Measurements from ENCODE around the gene FBXW4.

FBXW4 gene

GRCh38 chr10:101570428-101571270 lies 124.3 kb downstream of the FBXW4 start:
- ChIA-PET CTCF (interaction anchor here (0.7 to 2.1 kb wide), 19 partner anchors 14 to 413 kb away, joined by 3 to 14 read pairs (median 3); no protein-coding TSS in a partner anchor), POLR2A (interaction anchor here (1.5 kb wide), 1 partner anchor 357 kb away, joined by 6 read pairs; no protein-coding TSS in a partner anchor)
- no peak for DNase-seq (ENCODE audit: extremely low spot score)
- no peak for TF ChIP-seq BHLHE40 (IDR thresholded peaks at IDR 0.05; ENCODE audit: borderline replicate concordance)
- no peak for TF ChIP-seq FOXA1 (IDR thresholded peaks at IDR 0.05)
- no peak for TF ChIP-seq L3MBTL2 (conservative IDR thresholded peaks at IDR 0.05)
- no peak for TF ChIP-seq ZNF384 (IDR thresholded peaks at IDR 0.05)
- no peak for TF ChIP-seq ARNT (IDR thresholded peaks at IDR 0.05)
- TF ChIP-seq TARDBP (IDR thresholded peaks at IDR 0.05): no peak
- TF ChIP-seq CTBP1 (IDR thresholded peaks at IDR 0.05; ENCODE audit: borderline replicate concordance): no peak
- no peak for TF ChIP-seq SUZ12 (IDR thresholded peaks at IDR 0.05)
- TF ChIP-seq, protein P1, sequence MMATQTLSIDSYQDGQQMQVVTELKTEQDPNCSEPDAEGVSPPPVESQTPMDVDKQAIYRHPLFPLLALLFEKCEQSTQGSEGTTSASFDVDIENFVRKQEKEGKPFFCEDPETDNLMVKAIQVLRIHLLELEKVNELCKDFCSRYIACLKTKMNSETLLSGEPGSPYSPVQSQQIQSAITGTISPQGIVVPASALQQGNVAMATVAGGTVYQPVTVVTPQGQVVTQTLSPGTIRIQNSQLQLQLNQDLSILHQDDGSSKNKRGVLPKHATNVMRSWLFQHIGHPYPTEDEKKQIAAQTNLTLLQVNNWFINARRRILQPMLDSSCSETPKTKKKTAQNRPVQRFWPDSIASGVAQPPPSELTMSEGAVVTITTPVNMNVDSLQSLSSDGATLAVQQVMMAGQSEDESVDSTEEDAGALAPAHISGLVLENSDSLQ (IDR thresholded peaks at IDR 0.05): no peak
- TF ChIP-seq FOXM1 (IDR thresholded peaks at IDR 0.05; ENCODE audit: borderline replicate concordance): no peak
- no peak for TF ChIP-seq SP1 (IDR thresholded peaks at IDR 0.05)
- TF ChIP-seq FOXK2 (IDR thresholded peaks at IDR 0.05): no peak
- no peak for TF ChIP-seq NFRKB (IDR thresholded peaks at IDR 0.05)
- no peak for TF ChIP-seq ELF4 (IDR thresholded peaks at IDR 0.05)
- TF ChIP-seq HDGF (IDR thresholded peaks at IDR 0.05; ENCODE audit: borderline replicate concordance): no peak

GRCh38 chr10:101569622-101570427 lies 125.1 kb downstream of the FBXW4 start:
- POLR2A ChIA-PET: no interaction called here
- TF ChIP-seq L3MBTL2 (conservative IDR thresholded peaks at IDR 0.05): peak; percentile 40; the same call in 1 of the 2 replicates
- no peak for TF ChIP-seq TARDBP (IDR thresholded peaks at IDR 0.05)
- CTCF ChIA-PET: interaction anchor here (0.6 to 2.1 kb wide), 25 partner anchors 9 to 413 kb away, joined by 3 to 14 read pairs (median 3); no protein-coding TSS in a partner anchor
- peak; percentile 92 for DNase-seq (ENCODE audit: extremely low spot score)

- no peak for DNase-seq (ENCODE audit: extremely low spot score)
- ChIA-PET CTCF (interaction anchor here (0.6 to 1.9 kb wide), 20 partner anchors 9 to 412 kb away, joined by 3 to 10 read pairs (median 3); no protein-coding TSS in a partner anchor), POLR2A (no interaction called here)
- no peak for TF ChIP-seq ARNT (IDR thresholded peaks at IDR 0.05)
- TF ChIP-seq, protein P1 (IDR thresholded peaks at IDR 0.05): peak; percentile 83
Observed at GRCh38 chr10:101569323-101569621, 125.7 kb downstream of the FBXW4 start.

DNA sequence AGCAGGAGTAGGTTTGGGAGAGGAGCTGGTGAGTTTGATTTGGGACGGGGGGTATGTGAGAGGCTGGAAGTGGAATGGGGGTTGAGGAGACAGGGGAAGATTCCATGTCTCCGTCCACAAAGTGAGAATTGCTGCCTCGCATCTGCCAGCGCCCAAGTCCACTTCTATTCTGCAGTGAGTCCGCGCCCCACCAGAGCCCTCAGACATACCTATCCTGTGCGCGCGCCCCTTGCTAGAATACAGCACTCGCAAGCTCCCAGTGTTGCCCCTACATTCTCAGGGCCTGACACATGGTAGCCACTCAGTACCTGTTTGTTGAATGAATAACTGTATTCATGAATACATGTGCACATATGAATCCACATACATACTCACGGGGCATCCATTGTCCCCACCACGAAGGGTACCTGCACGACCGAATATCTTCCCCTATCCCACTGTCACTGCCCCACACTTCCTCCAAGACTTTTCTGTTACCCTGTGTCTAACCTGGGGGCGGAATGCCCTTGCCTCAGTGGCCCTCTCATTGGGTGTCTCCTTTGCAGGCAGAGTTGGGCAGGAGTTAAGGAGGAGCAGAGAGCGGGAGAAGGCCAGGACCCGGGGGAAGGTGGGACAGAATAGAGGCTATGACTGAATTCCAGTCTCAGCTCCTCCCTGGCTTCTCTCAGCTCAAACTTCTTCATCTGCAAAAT lies 126.8 kb downstream of the FBXW4 start:
- DNase-seq (ENCODE audit: extremely low spot score): no peak
- ChIA-PET POLR2A (no interaction called here), CTCF (interaction anchor here (1.3 kb wide), 1 partner anchor 354 kb away, joined by 7 read pairs; no protein-coding TSS in a partner anchor)
- TF ChIP-seq NFRKB (IDR thresholded peaks at IDR 0.05) (no peak), FOXK2 (IDR thresholded peaks at IDR 0.05) (no peak), FOXA1 (IDR thresholded peaks at IDR 0.05) (no peak), SUZ12 (IDR thresholded peaks at IDR 0.05) (no peak), SP1 (IDR thresholded peaks at IDR 0.05) (no peak), ELF4 (IDR thresholded peaks at IDR 0.05) (no peak), ARNT (IDR thresholded peaks at IDR 0.05) (no peak), CTBP1 (IDR thresholded peaks at IDR 0.05; ENCODE audit: borderline replicate concordance) (no peak), TARDBP (IDR thresholded peaks at IDR 0.05) (no peak), FOXM1 (IDR thresholded peaks at IDR 0.05; ENCODE audit: borderline replicate concordance) (no peak), BHLHE40 (IDR thresholded peaks at IDR 0.05; ENCODE audit: borderline replicate concordance) (no peak), LEF1 (IDR thresholded peaks at IDR 0.05; ENCODE audit: borderline replicate concordance) (no peak), HDGF (IDR thresholded peaks at IDR 0.05; ENCODE audit: borderline replicate concordance) (no peak), L3MBTL2 (conservative IDR thresholded peaks at IDR 0.05) (no peak), ZNF384 (IDR thresholded peaks at IDR 0.05) (no peak)
- TF ChIP-seq, protein P1 (IDR thresholded peaks at IDR 0.05): no peak

DNA sequence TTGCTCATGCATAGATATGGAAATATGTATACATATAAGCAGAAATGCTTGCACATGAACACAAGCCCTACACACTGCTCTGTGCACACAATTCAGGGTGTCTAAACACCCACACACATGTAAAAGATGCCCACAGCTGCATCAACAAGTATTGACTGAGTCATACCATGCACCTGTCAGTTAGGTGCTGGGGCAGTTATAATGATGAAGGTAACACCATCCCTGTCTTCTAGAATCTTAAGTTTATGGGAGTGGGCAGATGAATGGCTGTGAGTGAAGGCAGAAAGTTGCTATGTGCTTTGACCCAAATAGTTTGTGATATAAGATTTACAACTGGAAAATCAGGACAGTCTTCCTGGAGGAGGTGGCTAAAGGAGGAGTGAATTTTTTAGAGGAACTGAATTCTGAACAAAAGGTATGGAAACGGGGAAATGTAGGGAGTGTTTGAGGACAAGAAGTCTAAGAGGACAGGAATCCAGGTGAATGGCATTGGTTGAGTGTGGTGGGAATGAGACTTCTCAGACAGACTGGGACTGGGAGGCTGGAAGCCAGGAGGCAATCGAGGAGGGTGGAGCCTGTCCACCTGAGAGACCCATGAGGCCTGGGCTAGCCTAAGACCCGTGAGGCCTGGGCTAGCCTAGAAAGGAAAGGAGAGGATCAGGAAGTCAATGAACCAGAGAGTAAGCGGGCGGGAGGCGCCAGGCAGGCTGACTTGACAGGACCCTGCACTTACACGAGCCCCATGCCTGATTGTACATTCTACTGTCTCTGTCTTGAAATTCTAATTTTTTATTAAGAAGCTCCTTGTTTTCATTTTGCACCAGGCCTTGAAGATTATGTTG lies 127.6 kb downstream of the FBXW4 start:
- TF ChIP-seq CTBP1 (IDR thresholded peaks at IDR 0.05; ENCODE audit: borderline replicate concordance): no peak
- no peak for TF ChIP-seq SP1 (IDR thresholded peaks at IDR 0.05)
- TF ChIP-seq ELF4 (IDR thresholded peaks at IDR 0.05): no peak
- no peak for TF ChIP-seq BHLHE40 (IDR thresholded peaks at IDR 0.05; ENCODE audit: borderline replicate concordance)
- no peak for TF ChIP-seq ZNF384 (IDR thresholded peaks at IDR 0.05)
- TF ChIP-seq FOXK2 (IDR thresholded peaks at IDR 0.05): no peak
- no peak for TF ChIP-seq NFRKB (IDR thresholded peaks at IDR 0.05)
- TF ChIP-seq TARDBP (IDR thresholded peaks at IDR 0.05): no peak
- TF ChIP-seq ARNT (IDR thresholded peaks at IDR 0.05): no peak
- TF ChIP-seq FOXM1 (IDR thresholded peaks at IDR 0.05; ENCODE audit: borderline replicate concordance): no peak
- TF ChIP-seq HDGF (IDR thresholded peaks at IDR 0.05; ENCODE audit: borderline replicate concordance): no peak
- no peak for TF ChIP-seq FOXA1 (IDR thresholded peaks at IDR 0.05)
- no peak for TF ChIP-seq SUZ12 (IDR thresholded peaks at IDR 0.05)
- TF ChIP-seq L3MBTL2 (conservative IDR thresholded peaks at IDR 0.05): no peak
- no peak for TF ChIP-seq LEF1 (IDR thresholded peaks at IDR 0.05; ENCODE audit: borderline replicate concordance)
- TF ChIP-seq, protein P1 (IDR thresholded peaks at IDR 0.05): no peak
- POLR2A ChIA-PET: no interaction called here
- DNase-seq (ENCODE audit: extremely low spot score): no peak
- CTCF ChIA-PET: interaction anchor here (1.3 kb wide), 1 partner anchor 353 kb away, joined by 7 read pairs; no protein-coding TSS in a partner anchor

Measured in HEK293T (cell line).